Gastroesophageal sphincter (tissue), 3 donors: ENCODE data around the gene DGAT2.

Experiments
- CTCF ChIP-seq, 4 experiments: fragments of 200-600 bp in 2 of 4; fragments of 450-650 bp in 2 of 4; sonication (generic) in 1 of 4; IDR thresholded peaks; one replicate each; pipeline ENCODE4 v1.5.1; 2017 to 2019; ENCODE audit warnings: antibody characterized with exemption in 4 of 4, mild to moderate bottlenecking in 2 of 4, moderate library complexity in 2 of 4
- POLR2A ChIP-seq, 2 donors: fragments of 450-650 bp; IDR thresholded peaks; one replicate each; pipeline ENCODE4 v1.6.1; 2017; ENCODE audit warnings: antibody characterized with exemption in 2 of 2, mild to moderate bottlenecking in 2 of 2, moderate library complexity in 1 of 2

- no peak for TF ChIP-seq POLR2A (IDR thresholded peaks at IDR 0.05)
- no peak for TF ChIP-seq CTCF (IDR thresholded peaks at IDR 0.05)
Observed at GRCh38 chr11:75743711-75744563, 24.6 kb upstream of the DGAT2 start.
